SK-N-SH treated with all-trans-retinoic acid at 6 μM for 48 hours (cell line): Measurements from ENCODE around the gene RAB14.

ENCODE experiments used
- ARNTL ChIP-seq: fragments of 450-650 bp; formaldehyde crosslinking; IDR thresholded peaks from 2 replicates; pipeline ENCODE4 v1.5.0; 2020; ENCODE audit warnings: low read depth, mild to moderate bottlenecking, moderate library complexity, borderline replicate concordance
- CSDC2 ChIP-seq: fragments of 250-450 bp; sonication (Bioruptor Pico); IDR thresholded peaks from 2 replicates; pipeline ENCODE4 v1.5.0; 2020; ENCODE audit warnings: mild to moderate bottlenecking, moderate library complexity
- OSR1 ChIP-seq: fragments of 250-450 bp; sonication (Bioruptor Pico); IDR thresholded peaks from 2 replicates; pipeline ENCODE4 v1.8.0; 2022; ENCODE audit warnings: moderate library complexity, mild to moderate bottlenecking, inconsistent platforms
- RARB ChIP-seq: fragments of 250-450 bp; sonication (Bioruptor Pico); IDR thresholded peaks from 2 replicates; pipeline ENCODE4 v1.8.0; 2021; ENCODE audit warnings: mild to moderate bottlenecking, moderate library complexity
- SNAI2 ChIP-seq: fragments of 250-450 bp; sonication (Bioruptor Pico); IDR thresholded peaks from 2 replicates; pipeline ENCODE4 v1.5.0; 2020; ENCODE audit warnings: mild to moderate bottlenecking, moderate library complexity
- TCF4 ChIP-seq: fragments of 250-450 bp; sonication (Bioruptor Pico); IDR thresholded peaks from 2 replicates; pipeline ENCODE4 v1.8.0; 2021; ENCODE audit warnings: mild to moderate bottlenecking, moderate library complexity, borderline replicate concordance
- ZFP3 ChIP-seq: fragments of 250-450 bp; sonication (Bioruptor Pico); IDR thresholded peaks from 2 replicates; pipeline ENCODE4 v1.5.0; 2020; ENCODE audit warnings: mild to moderate bottlenecking, moderate library complexity
- ZFP30 ChIP-seq: fragments of 450-650 bp; formaldehyde crosslinking; IDR thresholded peaks from 2 replicates; pipeline ENCODE4 v1.5.0; 2022; ENCODE audit warnings: mild to moderate bottlenecking, moderate library complexity
- ZNF565 ChIP-seq: fragments of 450-650 bp; formaldehyde crosslinking; conservative IDR thresholded peaks from 2 replicates; pipeline ENCODE4 v1.5.0; 2020; ENCODE audit warnings: low read depth, mild to moderate bottlenecking, moderate library complexity
- TF ChIP-seq, protein P1 (sequence below): fragments of 250-450 bp; sonication (Bioruptor Pico); IDR thresholded peaks from 2 replicates; pipeline ENCODE4 v1.5.0; 2020; ENCODE audit warnings: mild to moderate bottlenecking, moderate library complexity
- TF ChIP-seq, protein P2 (sequence below): fragments of 250-450 bp; sonication (Bioruptor Pico); IDR thresholded peaks from 2 replicates; pipeline ENCODE4 v1.8.0; 2020; ENCODE audit warnings: mild to moderate bottlenecking, moderate library complexity, borderline replicate concordance
- TF ChIP-seq, protein P3 (sequence below): fragments of 250-450 bp; sonication (Bioruptor Pico); IDR thresholded peaks from 2 replicates; pipeline ENCODE4 v1.5.1; 2021; ENCODE audit warnings: mild to moderate bottlenecking, moderate library complexity
- TF ChIP-seq, protein P4 (sequence below): fragments of 250-450 bp; sonication (Bioruptor Pico); IDR thresholded peaks from 2 replicates; pipeline ENCODE4 v1.5.1; 2020; ENCODE audit warnings: low read depth, mild to moderate bottlenecking, moderate library complexity

DNA sequence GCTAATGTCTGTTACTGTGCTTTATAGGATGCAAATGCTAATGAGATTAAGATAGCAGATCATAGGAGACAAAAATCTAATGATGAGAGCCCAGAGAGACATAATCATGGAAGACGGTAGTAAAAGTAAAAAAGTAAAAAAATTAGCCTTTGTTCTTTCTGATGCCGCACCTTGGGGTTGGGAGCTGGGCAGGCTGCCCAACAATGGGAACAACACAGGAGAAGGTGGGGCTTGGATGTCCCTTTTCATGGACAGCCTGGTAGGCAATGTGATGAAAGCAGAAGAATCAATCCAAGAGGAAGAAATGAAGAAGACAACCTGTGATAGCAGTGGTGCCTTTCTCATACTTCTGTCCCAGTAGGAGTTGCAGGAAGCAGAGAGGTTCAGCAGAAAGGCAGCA lies 57.2 kb downstream of the RAB14 start:
- TF ChIP-seq, protein P1, sequence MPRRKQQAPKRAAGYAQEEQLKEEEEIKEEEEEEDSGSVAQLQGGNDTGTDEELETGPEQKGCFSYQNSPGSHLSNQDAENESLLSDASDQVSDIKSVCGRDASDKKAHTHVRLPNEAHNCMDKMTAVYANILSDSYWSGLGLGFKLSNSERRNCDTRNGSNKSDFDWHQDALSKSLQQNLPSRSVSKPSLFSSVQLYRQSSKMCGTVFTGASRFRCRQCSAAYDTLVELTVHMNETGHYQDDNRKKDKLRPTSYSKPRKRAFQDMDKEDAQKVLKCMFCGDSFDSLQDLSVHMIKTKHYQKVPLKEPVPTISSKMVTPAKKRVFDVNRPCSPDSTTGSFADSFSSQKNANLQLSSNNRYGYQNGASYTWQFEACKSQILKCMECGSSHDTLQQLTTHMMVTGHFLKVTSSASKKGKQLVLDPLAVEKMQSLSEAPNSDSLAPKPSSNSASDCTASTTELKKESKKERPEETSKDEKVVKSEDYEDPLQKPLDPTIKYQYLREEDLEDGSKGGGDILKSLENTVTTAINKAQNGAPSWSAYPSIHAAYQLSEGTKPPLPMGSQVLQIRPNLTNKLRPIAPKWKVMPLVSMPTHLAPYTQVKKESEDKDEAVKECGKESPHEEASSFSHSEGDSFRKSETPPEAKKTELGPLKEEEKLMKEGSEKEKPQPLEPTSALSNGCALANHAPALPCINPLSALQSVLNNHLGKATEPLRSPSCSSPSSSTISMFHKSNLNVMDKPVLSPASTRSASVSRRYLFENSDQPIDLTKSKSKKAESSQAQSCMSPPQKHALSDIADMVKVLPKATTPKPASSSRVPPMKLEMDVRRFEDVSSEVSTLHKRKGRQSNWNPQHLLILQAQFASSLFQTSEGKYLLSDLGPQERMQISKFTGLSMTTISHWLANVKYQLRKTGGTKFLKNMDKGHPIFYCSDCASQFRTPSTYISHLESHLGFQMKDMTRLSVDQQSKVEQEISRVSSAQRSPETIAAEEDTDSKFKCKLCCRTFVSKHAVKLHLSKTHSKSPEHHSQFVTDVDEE (CRISPR knock-in tag), result no peak
- TF ChIP-seq CSDC2 (no peak), SNAI2 (CRISPR knock-in tag) (no peak), ARNTL (CRISPR knock-in tag) (no peak), ZNF565 (CRISPR knock-in tag) (no peak), RARB (CRISPR knock-in tag) (no peak), ZFP3 (CRISPR knock-in tag) (no peak), TCF4 (CRISPR knock-in tag) (no peak), OSR1 (no peak), ZFP30 (CRISPR knock-in tag) (no peak)
- TF ChIP-seq, protein P2, sequence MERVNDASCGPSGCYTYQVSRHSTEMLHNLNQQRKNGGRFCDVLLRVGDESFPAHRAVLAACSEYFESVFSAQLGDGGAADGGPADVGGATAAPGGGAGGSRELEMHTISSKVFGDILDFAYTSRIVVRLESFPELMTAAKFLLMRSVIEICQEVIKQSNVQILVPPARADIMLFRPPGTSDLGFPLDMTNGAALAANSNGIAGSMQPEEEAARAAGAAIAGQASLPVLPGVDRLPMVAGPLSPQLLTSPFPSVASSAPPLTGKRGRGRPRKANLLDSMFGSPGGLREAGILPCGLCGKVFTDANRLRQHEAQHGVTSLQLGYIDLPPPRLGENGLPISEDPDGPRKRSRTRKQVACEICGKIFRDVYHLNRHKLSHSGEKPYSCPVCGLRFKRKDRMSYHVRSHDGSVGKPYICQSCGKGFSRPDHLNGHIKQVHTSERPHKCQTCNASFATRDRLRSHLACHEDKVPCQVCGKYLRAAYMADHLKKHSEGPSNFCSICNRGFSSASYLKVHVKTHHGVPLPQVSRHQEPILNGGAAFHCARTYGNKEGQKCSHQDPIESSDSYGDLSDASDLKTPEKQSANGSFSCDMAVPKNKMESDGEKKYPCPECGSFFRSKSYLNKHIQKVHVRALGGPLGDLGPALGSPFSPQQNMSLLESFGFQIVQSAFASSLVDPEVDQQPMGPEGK (CRISPR knock-in tag), result no peak
- TF ChIP-seq, protein P3, sequence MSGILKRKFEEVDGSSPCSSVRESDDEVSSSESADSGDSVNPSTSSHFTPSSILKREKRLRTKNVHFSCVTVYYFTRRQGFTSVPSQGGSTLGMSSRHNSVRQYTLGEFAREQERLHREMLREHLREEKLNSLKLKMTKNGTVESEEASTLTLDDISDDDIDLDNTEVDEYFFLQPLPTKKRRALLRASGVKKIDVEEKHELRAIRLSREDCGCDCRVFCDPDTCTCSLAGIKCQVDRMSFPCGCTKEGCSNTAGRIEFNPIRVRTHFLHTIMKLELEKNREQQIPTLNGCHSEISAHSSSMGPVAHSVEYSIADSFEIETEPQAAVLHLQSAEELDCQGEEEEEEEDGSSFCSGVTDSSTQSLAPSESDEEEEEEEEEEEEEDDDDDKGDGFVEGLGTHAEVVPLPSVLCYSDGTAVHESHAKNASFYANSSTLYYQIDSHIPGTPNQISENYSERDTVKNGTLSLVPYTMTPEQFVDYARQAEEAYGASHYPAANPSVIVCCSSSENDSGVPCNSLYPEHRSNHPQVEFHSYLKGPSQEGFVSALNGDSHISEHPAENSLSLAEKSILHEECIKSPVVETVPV (CRISPR knock-in tag), result no peak
- TF ChIP-seq, protein P4, sequence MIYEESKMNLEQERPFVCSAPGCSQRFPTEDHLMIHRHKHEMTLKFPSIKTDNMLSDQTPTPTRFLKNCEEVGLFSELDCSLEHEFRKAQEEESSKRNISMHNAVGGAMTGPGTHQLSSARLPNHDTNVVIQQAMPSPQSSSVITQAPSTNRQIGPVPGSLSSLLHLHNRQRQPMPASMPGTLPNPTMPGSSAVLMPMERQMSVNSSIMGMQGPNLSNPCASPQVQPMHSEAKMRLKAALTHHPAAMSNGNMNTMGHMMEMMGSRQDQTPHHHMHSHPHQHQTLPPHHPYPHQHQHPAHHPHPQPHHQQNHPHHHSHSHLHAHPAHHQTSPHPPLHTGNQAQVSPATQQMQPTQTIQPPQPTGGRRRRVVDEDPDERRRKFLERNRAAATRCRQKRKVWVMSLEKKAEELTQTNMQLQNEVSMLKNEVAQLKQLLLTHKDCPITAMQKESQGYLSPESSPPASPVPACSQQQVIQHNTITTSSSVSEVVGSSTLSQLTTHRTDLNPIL (CRISPR knock-in tag), result no peak
